T-helper 9 cell (primary cell): ENCODE measurements around the gene PTPRZ1.

Experiments used
- DNase-seq: peaks from one replicate; pipeline ENCODE4 v3.0.0-alpha.2; 2020
- total RNA-seq, 2 donors: gene quantifications; one replicate each; lab custom pipeline; 2026; lab: John Stamatoyannopoulos, UW

PTPRZ1 gene
- total RNA-seq = 0 reads per million in 2 donors

DNA sequence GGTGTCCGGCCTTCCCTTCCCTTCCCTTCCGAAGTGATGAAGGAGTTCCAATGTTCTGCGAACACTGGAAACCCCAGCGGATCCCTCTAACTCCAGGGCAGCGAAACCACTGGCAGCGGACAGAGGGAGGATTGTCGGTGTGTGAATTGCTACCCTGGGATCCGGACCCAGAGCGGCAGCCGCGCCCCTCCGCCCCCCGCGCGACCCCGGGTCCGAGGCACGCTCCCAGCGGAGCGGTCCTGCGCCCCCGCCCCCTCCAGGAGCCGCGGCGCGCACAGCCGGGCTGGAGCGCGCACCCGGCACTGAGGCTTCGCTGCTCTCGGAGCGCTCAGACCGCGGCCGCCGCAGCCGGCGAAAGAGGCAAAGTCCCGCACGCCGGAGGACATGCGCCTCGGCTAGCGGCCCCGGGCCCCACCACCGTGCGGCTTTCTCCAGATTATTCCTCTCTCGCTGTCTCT, at the start of gene PTPRZ1:
Gene PTPRZ1 (plus strand): TSS at position 331 of the 458 bp plus-strand sequence. CDS start 339 bp downstream, outside the sequence.
- no peak for DNase-seq

DNA sequence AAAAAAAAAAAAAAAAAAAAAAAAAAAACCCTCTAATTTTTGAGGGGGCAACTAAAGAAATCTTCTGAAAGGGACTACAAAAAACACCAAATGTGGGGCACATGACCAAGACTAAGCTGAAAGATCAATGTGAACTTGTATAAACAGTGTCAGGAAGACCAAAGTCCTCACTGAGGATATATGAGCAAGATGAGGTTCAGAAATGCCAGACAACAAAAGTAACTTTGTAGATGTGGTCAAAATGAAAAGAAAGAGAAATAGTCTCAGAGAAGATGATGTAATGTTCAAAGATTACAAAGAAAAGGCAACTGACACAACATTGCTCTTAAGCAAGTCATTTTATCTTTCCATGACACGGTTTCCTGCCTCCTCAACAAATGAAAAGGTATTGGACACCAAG, 48.7 kb upstream of the PTPRZ1 start:
- DNase-seq = no peak

DNA sequence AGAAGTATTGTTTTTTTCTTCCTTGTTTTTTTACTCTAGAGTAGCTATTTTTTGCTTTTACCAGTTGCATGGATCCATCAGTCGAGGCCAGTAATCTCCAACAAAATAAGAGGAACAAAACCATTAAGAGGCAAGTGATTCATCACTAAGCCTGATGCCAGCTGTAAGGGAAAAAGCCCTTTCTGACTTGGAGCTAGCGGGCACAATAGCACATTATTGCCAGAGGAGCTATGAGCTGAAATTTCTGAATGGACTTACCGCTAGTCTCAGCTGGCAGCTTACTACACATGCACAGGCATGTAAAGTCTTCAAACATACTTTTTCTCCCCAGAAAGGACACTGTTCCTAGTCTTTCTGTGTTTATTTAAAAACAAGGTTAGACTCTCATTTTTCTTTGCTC, 41.6 kb upstream of the PTPRZ1 start:
- DNase-seq = no peak

DNA sequence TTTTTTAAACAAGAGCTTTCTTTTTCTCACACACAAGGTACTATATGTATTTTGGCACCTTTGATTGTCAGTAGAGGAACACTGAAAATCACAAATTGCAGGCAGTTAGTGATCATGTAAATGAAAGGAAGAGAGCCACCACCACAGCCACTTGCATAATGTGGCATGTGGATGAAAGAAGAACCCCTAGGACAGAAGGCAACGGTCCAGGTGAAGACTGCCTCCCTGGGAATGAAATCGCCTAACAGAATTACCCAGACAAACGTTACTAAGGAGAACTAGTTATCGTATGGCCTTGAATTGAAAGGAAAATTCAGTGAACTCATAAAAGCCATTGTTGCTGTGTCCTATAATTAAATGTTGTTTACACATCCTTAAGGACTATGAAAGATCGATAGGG, 41.2 kb upstream of the PTPRZ1 start:
- DNase-seq = no peak

DNA sequence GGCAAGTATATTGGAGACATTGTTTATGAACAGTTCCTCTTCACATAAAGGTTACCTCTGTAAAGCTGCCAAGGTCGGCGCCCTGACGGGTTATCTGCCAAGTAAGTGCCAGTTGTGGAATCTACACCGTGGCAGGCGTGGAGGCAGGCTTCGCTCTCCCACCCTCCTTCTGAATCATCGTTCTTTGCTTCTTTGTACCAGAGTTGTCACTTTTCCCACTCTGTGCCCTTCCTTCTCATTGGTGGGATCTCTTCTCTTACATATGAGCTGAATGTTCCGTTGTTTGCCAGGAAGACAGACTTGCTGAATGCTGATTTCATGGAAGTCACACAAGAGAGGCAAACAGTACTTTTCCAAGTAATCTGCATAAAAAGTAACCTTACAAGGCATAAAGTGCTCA, 40.6 kb upstream of the PTPRZ1 start:
- DNase-seq = no peak

DNA sequence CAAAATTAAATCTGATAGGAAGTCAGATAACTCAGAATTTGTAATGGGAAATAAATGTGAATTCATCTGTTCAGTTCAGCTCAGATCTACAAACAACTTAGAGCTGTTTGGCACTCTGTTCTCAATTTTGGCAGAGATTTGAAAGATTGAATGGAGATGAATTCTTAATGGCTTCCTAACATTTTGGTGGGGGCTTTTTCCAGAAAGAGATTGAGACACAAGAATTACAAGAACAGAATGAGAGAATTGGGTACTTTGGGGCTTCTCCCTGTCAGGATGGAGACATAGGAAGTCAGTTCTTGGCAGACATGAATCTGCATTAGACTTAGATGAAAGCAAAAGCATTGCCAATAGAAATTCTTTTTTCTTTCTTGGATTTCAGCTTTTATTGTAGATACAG, 39.0 kb upstream of the PTPRZ1 start:
- DNase-seq = no peak

DNA sequence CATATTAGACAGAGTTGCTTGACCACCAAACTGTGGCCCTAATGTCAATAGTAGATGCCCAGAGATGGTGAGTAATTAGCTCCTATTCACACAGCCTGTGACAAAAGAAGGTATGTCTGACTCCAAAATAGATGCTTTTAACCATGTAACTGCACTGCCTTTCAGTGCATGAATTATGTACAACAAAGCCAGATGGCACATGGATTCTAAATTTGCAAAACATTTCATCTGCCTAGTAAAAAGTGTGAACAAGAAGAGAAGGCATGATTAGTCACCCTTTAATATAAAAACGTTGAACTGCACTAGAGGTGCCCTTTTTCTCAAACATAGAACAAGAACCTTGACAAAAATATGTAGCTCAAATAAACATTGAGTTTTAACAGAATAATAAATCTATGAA, 35.5 kb upstream of the PTPRZ1 start:
- no peak for DNase-seq

DNA sequence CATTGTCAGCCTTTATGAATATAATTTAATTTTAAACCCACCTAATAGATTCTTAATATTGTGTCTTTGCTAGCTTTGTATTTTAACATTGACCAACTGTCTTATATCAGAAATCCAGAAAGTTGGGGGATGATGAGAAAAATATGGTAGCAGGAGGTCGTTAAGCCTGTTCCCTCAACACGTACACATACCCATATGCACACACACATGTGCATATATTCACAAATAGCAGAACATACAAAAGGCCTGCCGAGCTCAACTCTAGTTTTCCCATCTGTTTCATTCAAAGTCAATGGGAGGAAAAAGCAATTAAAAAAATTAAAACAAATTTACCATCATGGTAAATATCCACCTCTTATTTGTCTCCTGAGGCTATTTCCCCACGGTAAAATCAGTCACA, 25.9 kb upstream of the PTPRZ1 start:
- DNase-seq = no peak

DNA sequence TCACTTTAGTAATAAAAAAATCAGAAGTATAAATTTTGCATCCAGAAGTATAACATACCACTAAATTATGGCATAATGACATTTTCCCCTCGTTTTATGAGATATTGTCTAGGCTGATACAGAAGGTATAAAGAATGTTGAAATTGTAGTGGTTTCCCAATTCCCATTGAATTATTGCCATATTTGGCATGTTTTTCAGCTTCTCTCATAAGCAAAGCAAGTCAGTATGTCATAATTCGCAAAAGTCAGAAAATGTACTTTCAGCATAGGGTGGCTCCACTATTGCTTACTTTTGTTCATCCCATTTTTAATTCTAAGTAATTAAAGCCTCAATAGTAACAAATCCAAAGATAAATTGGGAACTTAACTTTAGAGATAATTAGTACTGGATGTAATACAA, 19.7 kb upstream of the PTPRZ1 start:
- DNase-seq = no peak

DNA sequence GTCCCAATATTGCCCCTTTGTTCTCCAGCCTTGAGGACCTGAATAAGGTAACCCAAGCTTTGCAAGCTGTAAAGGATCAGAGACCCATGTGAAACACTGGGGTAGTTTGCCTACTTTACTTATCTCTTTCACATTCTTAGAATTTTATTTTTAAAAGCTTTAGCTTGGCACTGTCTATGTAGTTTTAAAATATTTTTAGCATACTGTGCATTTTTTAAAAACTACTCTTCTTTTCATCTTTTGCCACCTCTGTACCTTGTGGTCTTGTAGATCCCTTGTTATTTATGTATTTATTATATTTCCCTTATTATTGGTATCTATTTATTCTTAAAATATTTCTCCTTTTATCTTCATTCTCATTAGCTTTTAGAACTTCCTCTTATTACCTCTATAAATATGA, 12.0 kb upstream of the PTPRZ1 start:
- no peak for DNase-seq

DNA sequence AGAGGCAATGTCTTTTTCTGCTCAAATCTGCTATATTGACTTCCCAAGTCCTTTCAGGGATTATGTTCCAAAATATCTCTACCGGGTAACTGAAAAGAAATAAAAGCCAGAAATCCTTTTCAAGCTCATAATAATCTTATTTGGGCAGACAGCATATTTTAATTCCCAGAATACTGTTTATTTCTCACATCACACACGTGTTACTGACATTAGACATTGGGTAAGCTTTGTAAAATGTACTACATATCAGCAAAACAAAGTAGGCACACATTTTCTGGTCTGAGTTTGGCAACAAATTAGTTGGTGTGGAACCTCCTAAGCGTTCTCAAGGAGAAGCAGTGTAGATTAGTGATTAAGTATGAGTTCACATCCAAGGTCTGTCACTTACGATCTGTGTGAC, 10.4 kb upstream of the PTPRZ1 start:
- no peak for DNase-seq

DNA sequence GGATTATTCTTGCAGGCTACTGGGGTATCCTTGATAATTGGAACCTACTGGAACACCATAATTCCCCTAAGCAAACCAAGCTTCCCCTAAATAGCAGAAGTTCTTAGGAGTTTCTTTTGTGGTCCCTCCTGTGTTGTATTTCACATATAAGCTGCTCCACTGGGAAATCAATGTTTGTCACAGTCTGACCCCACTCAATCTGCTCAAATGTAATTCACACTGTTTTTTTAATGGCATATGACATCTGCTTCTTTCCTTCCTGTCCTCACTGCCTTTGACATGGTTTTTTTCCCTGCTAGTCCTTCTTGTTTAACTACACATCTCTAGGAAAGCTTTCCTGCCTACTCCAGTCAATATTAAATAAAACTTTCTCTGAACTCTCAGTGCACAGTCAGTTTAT, 1.8 kb upstream of the PTPRZ1 start:
- no peak for DNase-seq

DNA sequence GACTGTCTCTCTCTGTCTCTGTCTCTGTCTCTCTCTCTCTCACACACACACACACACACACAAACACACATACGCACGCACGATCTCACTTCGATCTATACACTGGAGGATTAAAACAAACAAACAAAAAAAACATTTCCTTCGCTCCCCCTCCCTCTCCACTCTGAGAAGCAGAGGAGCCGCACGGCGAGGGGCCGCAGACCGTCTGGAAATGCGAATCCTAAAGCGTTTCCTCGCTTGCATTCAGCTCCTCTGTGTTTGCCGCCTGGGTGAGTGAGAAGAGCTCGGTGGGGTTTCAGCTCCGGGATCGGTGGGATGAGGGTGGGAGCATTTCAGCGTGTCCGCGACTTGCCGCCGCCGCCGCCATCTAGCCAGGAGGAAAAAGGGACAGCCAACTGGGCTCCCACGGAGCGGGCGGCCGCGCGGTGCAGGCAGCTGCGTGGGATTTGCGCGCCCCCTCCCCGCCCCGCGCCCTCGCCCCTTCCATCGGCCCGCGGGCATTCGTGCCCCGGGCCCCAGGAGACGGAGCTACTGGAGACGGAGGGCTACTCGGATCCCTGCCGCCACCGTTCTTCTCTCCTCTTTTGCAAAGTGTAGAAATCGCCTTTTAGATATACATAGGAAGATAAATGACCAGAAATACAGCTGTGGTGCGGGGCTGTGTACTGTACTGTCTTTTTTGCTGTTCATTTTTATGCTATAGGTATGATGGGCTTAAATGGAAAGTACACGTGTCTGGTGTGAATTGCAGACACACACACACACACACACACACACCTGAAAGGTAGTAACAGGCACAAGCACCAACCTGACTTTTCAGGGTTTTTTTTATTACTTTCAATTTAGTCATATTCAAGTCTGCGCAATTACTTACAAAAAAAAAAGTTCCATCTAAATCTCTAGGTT, 581 bp downstream of the PTPRZ1 start:
- no peak for DNase-seq

DNA sequence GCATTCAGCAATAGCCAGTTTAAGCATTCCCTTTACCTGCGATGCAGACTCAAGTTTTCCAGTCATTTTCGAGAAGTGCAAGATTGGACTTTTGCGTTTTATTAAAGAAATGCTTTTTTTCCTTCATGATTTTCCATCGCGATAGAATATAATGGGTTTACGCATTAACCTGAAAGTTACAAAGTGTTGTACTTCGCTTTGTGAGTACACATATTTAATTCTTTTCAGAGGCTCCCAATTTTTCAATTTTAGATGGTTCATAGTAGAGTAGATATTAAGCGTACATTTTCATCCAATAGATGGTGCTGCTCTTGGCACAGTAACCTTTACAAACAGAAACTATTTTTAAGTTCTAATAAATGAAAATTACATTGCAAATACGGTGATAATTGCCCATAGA, 1.3 kb downstream of the PTPRZ1 start:
- DNase-seq = no peak

DNA sequence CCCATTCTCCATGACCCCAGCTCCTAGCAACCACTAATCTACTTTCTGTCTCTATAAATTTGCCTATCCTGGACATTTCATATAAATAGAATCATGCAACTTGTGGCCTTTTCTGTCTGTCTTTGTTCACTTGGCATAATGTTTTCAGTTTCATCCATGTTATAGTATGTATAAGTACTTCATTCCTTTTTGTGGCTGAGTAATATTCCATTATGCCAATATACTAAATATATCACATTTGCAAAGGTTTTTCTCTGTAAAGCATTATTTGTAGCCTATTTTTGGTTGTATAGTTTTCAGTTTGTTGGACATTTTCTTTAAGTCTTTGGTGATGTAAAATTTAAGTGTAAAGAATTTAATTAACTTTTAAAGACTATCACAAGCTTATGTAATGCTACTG, 2.2 kb downstream of the PTPRZ1 start:
- DNase-seq = no peak

DNA sequence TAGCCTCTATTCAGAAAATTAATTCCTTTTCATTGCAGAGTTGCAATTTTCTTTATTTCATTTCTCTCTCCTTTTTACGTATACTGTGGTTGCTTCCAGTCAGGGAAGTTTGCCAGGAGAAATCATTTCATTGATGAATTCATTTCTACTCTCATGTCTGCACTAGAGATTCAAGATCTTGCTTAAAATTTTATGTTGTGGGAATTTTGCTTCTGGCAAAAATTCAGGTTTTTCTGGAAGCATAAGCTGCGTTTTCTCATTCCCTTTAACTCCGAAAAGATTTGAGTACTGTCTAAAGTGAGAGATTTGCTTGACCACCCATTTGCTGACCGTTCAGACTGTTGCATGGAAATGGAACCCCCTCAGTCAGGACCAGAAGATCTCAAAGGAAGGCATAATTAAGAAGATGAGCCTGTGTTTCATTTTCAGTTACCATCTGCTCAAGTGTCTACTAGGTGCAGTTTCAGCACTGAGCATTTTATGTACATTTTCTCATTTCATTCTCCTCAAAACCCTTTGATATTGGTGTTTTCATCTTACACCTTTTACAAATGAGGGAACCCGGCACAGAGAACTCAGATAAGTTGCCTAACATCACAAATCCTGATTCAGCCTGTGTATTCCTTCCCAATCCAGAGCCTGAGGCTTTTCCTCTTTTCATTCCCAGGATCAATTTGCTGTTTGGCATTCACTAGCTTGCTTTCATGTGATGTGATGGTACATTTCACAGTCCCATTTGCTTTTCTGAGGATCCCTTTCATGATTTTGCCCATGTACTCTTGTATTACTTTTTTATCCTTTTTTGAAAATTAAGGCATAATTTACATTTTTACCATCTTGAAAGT, 3.9 kb downstream of the PTPRZ1 start:
- DNase-seq = no peak

DNA sequence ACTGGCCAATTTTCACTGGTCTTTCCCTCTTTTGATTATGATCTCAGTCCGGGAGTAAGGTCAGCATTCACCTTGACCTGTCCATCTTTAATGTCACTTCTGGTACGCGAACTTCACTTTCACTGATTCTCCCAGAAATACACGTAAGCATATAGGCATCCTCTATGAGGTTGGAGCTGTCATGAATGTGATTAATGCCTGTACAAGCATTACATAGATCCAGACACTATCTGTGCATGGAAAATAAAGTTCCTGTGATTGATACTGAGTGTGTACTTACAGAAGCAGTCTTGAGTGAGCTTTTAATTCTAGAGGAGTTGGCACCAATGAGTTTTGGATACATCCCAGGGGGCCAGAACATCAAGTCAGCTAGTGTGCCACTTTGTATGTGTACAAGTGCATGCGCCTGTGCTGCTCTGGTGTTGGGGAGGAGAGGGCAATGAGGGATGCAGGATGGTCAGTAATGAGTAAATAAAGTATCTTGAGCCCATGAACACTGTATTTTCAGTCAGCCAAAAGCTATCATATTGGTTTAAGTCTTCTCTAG, 6.0 kb downstream of the PTPRZ1 start:
- DNase-seq = no peak

DNA sequence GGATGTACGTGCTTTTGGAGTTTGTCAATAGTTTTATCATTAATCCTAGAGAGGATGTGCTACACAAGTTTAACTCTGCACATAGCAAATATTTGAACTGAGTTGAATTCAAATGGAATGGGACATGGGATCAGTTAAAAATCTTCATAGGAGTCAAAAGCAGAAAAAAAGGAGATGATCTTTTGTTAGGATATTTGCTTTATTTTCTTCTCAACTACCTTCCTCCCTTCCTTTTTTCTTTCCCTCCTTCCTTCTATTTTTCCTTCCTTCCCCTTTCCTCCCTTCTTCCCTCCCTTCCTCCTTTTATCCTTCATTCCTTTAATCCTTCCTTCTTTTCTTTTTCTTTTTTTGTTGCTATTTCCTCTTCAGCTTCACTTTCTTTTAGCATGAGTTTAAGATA, 6.6 kb downstream of the PTPRZ1 start:
- no peak for DNase-seq

DNA sequence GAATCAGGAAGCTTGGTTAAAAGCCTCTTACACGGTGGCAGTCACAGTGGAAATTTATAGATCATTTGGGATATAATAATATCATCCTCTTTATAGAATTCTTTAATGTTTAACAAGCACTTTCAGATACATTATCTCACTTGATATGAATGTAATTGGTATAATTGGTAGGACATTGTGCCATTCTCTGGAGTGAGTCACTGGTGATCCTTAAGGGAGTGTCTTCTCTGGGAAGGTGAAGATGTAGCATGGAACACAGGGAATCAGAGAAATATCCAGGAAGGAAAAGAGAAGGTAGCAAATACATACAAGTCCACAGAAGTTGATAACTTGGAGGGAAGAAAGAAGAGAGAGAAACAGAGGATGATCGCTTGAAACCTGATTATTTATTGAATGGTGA, 9.8 kb downstream of the PTPRZ1 start:
- DNase-seq = no peak

DNA sequence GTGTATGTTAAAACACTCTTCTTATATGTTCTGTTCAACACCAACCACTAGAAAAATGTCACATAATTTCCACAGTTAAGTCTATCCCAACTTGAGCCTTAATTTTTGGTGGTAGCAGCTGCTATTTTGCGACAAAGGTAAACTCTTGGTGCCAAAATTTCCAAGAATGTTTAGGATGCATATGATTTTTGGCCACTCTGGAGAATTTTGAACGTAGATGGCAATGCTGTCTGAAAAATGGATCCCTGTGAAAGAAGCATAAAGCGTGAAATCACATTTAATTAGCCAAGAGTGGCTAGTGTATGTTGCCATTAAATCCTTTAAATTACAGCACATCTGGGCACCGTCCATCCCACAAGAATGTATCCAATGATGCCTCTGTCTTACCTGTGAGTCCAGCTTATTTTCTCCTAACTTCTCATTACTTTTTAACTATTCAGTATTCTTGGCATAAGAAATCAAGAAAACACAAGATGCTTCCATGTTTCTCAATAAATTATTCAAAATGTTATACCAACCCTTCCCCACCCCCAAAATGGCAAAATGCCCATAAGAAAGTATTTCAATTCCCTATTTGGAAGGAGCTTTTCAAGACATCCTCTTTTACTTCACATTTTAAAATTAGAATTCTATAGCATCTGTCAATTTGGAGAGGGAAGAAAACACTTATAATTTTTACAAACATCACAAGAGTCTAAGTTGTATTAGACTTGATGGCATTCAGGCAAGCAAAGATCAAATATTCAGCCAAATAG, 12.4 kb downstream of the PTPRZ1 start:
- DNase-seq = no peak

DNA sequence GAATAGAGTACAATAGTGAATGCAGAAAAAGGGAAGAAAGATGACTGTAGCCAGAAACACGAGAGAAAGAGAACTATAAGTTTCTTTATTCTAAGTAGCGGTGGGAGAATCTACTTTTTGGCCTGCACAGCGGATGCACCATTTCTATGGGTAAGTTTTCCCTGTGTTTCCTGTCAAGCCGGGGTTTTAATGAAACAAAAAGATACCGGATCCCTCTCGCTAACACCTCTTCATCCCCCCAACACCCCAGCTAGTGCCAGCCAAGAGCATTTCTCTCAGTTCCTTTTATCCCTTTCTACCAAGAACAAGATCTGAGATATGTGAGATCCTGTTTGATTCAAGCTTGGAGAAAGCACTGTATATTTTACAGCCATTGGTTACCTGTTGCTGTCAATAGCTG, 14.7 kb downstream of the PTPRZ1 start:
- DNase-seq = no peak

DNA sequence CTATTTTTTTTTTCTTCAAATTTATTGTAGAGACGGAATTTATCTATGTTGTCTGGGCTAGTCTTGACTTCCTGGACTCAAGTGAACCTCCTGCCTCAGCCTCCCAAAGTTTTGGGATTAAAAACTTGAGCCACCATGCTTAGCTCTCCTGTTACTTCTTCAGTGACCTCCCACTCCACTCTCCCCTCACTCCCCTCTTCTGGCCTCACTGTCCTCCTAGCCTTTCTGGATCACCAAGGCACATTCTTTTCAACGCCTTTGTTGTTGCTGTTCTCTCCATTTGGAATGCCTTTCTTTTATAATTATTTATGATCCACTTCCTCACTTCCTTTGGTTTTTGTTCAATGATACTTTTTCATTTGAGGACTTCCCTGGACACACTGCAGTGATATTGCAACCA, 17.9 kb downstream of the PTPRZ1 start:
- DNase-seq = no peak

DNA sequence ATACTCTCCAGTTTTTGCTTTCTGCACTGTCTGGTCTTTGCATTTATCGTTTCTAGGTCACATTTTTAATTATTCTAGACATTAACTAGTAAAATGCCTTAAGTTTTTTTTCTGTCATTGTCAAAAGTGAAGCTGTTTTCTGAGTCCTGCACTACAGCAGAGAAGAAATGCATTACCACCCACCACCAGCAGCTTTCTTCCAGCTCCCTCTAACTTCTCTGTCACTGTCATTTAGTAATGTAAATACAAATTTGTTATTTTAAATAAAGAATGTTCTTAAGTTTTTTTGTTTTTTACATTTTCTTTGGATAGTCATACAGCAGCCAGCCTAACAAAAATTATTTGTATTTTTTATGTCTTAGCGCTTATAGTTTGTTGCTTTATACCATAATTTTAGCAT, 18.8 kb downstream of the PTPRZ1 start:
- no peak for DNase-seq
